ENCODE results near the gene CYP4F2.
"Not testable (repeated sequence)": the region's sequence is repeated elsewhere in the genome, so short reads cannot be mapped to it uniquely, and the experiment has no call there.

CYP4F2 gene

DNA sequence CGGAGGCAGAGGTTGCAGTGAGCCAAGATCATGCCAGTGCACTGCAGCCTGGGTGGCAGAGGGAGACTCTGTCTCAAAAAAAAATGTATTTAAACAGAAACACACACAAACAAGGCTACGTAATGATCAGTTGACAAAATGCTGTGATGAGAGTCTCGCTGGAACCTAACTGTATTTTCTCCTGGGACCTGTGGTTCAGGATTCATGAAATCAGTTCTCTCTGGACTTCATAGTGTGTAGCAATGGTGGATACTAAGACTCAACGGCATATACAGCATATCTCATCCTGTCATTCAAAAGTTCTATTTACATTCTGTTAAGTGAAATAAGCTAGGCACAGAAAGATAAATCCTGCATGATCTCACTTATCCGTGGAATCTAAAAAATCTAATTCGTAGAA, 37.4 kb downstream of the CYP4F2 start:
- Histone ChIP-seq H3K27ac (ENCODE audit: low read depth, low read length, severe bottlenecking) (no peak overlapping the region), H3K4me3 (ENCODE audit: extremely low read depth, insufficient read depth, low read length, poor library complexity, severe bottlenecking) (no peak overlapping the region), H3K4me1 (ENCODE audit: control insufficient read depth, insufficient read depth, low read length, poor library complexity, severe bottlenecking) (no peaks in the 10 kb centered on the region), H3K36me3 (ENCODE audit: control insufficient read depth, insufficient read depth, low read length) (no peaks in the 10 kb centered on the region), H3K9me3 (ENCODE audit: control insufficient read depth, low read length) (peaks cover 30% of the 10 kb centered on the region)
- 52% methylated on average over 3 of the region's 6 CpGs; no CpG with 5 or more reads in 1 of the 2 experiments for WGBS, 2 experiments (ENCODE audit: insufficient coverage in 2 of 2)

DNA sequence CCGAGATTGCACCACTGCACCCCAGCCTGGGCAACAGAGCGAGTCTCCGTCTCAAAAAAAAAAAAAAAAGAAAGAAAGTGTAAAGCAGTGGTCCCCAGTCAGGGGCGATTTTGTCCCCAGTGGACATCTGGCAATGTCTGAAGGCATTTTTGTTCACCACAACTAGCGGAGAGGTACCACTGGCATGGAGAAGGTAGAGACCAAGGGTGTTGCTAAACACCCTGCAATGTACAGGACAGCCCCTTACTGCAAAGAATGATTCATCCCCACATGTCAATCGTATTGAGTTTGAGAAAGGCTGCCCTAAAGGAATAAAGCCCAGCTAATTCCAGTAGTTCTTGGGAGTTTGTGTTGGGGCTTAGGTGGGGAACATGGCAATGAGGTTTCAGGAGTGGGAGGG, 38.7 kb downstream of the CYP4F2 start:
- no peak overlapping the region for H3K4me3 ChIP-seq (ENCODE audit: extremely low read depth, insufficient read depth, low read length, poor library complexity, severe bottlenecking)
- no peaks in the 10 kb centered on the region for H3K4me1 ChIP-seq (ENCODE audit: control insufficient read depth, insufficient read depth, low read length, poor library complexity, severe bottlenecking)
- no peak overlapping the region for H3K27ac ChIP-seq (ENCODE audit: low read depth, low read length, severe bottlenecking)
- peaks cover 28% of the 10 kb centered on the region for H3K9me3 ChIP-seq (ENCODE audit: control insufficient read depth, low read length)
- 68% methylated on average over 2 of the region's 6 CpGs; no CpG with 5 or more reads in 1 of the 2 experiments for WGBS, 2 experiments (ENCODE audit: insufficient coverage in 2 of 2)
- no peaks in the 10 kb centered on the region for H3K36me3 ChIP-seq (ENCODE audit: control insufficient read depth, insufficient read depth, low read length)

- Histone ChIP-seq H3K4me3 (ENCODE audit: extremely low read depth, insufficient read depth, low read length, poor library complexity, severe bottlenecking) (no peak overlapping the region), H3K9me3 (ENCODE audit: control insufficient read depth, low read length) (peaks cover 54% of the 10 kb centered on the region), H3K4me1 (ENCODE audit: control insufficient read depth, insufficient read depth, low read length, poor library complexity, severe bottlenecking) (no peaks in the 10 kb centered on the region), H3K36me3 (ENCODE audit: control insufficient read depth, insufficient read depth, low read length) (no peaks in the 10 kb centered on the region), H3K27ac (ENCODE audit: low read depth, low read length, severe bottlenecking) (no peak overlapping the region)
- WGBS, 2 experiments (ENCODE audit: insufficient coverage in 2 of 2), result 14% methylated on average over 1 of the region's 3 CpGs; no CpG with 5 or more reads in 1 of the 2 experiments
Measured at GRCh38 chr19:15850385-15850784, 47.5 kb downstream of the CYP4F2 start.

GRCh38 chr19:15846923-15847322, 51.0 kb downstream of the CYP4F2 start:
- Histone ChIP-seq H3K4me1 (ENCODE audit: control insufficient read depth, insufficient read depth, low read length, poor library complexity, severe bottlenecking) (no peaks in the 10 kb centered on the region), H3K36me3 (ENCODE audit: control insufficient read depth, insufficient read depth, low read length) (no peaks in the 10 kb centered on the region)
- 71 to 75% methylated on average over 3 to 6 of the region's 6 CpGs for WGBS, 2 experiments (ENCODE audit: insufficient coverage in 2 of 2)

DNA sequence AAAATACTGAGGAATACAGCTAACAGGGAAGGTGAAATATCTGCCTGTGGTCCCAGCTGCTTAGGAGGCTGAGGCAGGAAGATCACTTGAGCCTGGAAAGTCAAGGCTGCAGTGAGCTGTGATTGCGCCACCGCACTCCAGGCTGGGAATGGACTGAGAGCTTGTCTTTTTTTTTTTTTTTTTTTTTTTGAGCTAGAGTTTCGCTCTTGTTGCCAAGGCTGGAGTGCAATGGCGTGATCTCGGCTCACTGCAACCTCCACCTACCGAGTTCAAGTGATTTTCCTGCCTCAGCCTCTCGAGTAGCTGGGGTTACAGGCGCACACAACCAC, 54.0 kb downstream of the CYP4F2 start:
- H3K27ac ChIP-seq (ENCODE audit: low read depth, low read length, severe bottlenecking); H3K4me1 ChIP-seq (ENCODE audit: control insufficient read depth, insufficient read depth, low read length, poor library complexity, severe bottlenecking); H3K4me3 ChIP-seq (ENCODE audit: extremely low read depth, insufficient read depth, low read length, poor library complexity, severe bottlenecking); H3K36me3 ChIP-seq (ENCODE audit: control insufficient read depth, insufficient read depth, low read length): not testable (repeated sequence)
- H3K9me3 ChIP-seq (ENCODE audit: control insufficient read depth, low read length), result peaks cover 48% of the 10 kb centered on the region
- 37 to 68% methylated on average over 3 to 4 of the region's 8 CpGs for WGBS, 2 experiments (ENCODE audit: insufficient coverage in 2 of 2)

More at GRCh38 chr19:15846923-15847322, 51.0 kb downstream of the CYP4F2 start:
- Histone ChIP-seq H3K4me3 (ENCODE audit: extremely low read depth, insufficient read depth, low read length, poor library complexity, severe bottlenecking) (no peak overlapping the region), H3K27ac (ENCODE audit: low read depth, low read length, severe bottlenecking) (no peak overlapping the region), H3K9me3 (ENCODE audit: control insufficient read depth, low read length) (peaks cover 58% of the 10 kb centered on the region)

DNA sequence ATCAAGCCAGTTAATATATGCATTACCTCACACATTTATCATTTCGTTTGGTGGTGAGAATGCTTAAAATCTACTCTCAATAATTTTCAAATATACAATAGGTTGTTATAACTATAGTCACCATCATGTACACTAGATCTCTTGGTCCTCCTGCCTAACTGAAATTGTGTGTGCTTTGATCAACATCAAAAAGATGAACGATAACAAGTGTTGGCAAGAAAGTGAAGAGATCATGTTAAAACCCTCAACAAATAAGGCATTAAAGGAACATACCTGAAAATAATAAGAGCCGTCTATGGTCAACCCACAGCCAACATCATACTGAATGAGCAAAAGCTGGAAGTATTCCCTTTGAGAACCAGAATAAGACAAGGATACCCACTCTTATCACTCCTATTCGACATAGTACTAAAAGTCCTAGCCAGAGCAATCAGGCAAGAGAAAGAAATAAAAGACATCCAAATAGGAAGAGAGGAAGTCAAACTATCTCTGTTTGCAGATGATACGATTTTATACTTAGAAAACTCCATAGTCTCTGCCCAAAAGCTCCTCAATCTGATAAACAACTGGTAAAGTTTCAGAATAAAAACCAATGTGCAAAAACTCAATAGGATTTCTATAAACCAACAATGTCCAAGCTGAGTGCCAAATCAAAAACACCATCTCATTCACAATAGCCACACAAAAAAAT, 54.5 kb downstream of the CYP4F2 start:
- no peaks in the 10 kb centered on the region for H3K4me1 ChIP-seq (ENCODE audit: control insufficient read depth, insufficient read depth, low read length, poor library complexity, severe bottlenecking)
- H3K9me3 ChIP-seq (ENCODE audit: control insufficient read depth, low read length), result peaks cover 51% of the 10 kb centered on the region
- H3K4me3 ChIP-seq (ENCODE audit: extremely low read depth, insufficient read depth, low read length, poor library complexity, severe bottlenecking), result no peak overlapping the region
- 78% methylated on average over 2 of the region's 5 CpGs; no CpG with 5 or more reads in 1 of the 2 experiments for WGBS, 2 experiments (ENCODE audit: insufficient coverage in 2 of 2)
- no peaks in the 10 kb centered on the region for H3K36me3 ChIP-seq (ENCODE audit: control insufficient read depth, insufficient read depth, low read length)
- no peak overlapping the region for H3K27ac ChIP-seq (ENCODE audit: low read depth, low read length, severe bottlenecking)

GRCh38 chr19:15841875-15842569, 55.9 kb downstream of the CYP4F2 start:
- H3K9me3 ChIP-seq (ENCODE audit: control insufficient read depth, low read length), result peaks cover 53% of the 10 kb centered on the region
- no peak overlapping the region for H3K27ac ChIP-seq (ENCODE audit: low read depth, low read length, severe bottlenecking)
- H3K36me3 ChIP-seq (ENCODE audit: control insufficient read depth, insufficient read depth, low read length), result no peaks in the 10 kb centered on the region
- H3K4me1 ChIP-seq (ENCODE audit: control insufficient read depth, insufficient read depth, low read length, poor library complexity, severe bottlenecking), result no peaks in the 10 kb centered on the region
- no peak overlapping the region for H3K4me3 ChIP-seq (ENCODE audit: extremely low read depth, insufficient read depth, low read length, poor library complexity, severe bottlenecking)
- 60 to 70% methylated on average over 9 of the region's 11 CpGs for WGBS, 2 experiments (ENCODE audit: insufficient coverage in 2 of 2)

DNA sequence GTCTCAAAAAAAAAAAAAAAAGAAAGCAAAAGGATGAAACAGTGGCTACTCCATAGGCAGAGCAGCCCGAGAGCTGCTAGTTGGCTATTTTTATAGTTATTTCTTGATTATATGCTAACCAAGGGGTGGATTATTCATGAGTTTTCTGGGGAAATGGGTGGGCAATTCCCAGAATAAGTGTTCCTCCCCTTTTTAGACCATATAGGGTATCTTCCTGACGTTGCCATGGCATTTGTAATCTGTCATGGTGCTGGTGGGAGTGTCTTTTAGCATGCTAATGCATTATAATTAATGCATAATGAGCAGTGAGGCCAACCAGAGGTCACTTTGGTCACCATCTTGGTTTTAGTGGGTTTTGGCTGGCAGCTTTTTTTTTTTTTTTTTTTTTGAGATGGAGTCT, 57.0 kb downstream of the CYP4F2 start:
- Histone ChIP-seq H3K9me3 (ENCODE audit: control insufficient read depth, low read length) (peaks cover 65% of the 10 kb centered on the region), H3K36me3 (ENCODE audit: control insufficient read depth, insufficient read depth, low read length) (no peaks in the 10 kb centered on the region), H3K27ac (ENCODE audit: low read depth, low read length, severe bottlenecking) (no peak overlapping the region), H3K4me1 (ENCODE audit: control insufficient read depth, insufficient read depth, low read length, poor library complexity, severe bottlenecking) (no peaks in the 10 kb centered on the region), H3K4me3 (ENCODE audit: extremely low read depth, insufficient read depth, low read length, poor library complexity, severe bottlenecking) (no peak overlapping the region)
- no CpG with 5 or more reads among the region's 2 CpGs for WGBS, 2 experiments (ENCODE audit: insufficient coverage in 2 of 2)

DNA sequence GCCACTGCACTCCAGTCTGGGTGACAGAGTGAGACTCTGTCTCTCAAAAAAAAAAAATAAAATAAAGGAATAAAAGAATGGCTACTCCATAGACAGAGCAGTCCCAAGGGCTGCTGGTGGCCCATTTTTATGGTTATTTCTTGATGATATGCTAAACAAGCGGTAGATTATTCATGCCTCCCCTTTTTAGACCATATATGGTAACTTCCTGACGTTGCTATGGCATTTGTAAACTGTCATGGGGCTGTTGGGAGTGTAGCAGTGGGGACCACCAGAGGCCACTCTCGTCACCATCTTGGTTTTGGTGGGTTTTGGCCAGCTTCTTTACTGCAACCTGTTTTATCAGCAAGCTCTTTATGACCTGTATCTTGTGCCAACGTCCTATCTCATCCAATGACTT, 58.0 kb downstream of the CYP4F2 start:
- H3K9me3 ChIP-seq (ENCODE audit: control insufficient read depth, low read length), result peaks cover 67% of the 10 kb centered on the region
- not testable (repeated sequence) for H3K27ac ChIP-seq (ENCODE audit: low read depth, low read length, severe bottlenecking); H3K4me1 ChIP-seq (ENCODE audit: control insufficient read depth, insufficient read depth, low read length, poor library complexity, severe bottlenecking); H3K4me3 ChIP-seq (ENCODE audit: extremely low read depth, insufficient read depth, low read length, poor library complexity, severe bottlenecking); H3K36me3 ChIP-seq (ENCODE audit: control insufficient read depth, insufficient read depth, low read length)
- WGBS, 2 experiments (ENCODE audit: insufficient coverage in 2 of 2), result 37 to 41% methylated on average over 2 of the region's 4 CpGs

DNA sequence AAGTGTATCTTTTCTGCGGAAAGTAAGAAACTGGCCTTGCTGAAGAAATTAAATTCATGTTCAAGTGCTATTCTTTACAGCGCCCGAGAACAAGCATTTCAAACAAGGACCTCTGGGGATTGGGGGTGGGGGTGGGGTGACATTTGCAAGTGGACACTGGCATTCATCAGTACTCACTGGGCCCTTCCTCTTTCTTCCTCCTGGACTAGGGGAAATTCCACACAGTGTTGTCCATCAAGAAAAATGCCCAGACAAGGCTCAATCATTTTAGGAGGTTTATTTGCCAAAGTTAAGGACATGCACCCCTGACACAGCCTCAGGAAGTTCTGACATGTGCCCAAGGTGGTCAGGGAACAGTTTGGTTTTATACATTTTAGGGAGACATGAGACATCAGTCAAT, 59.5 kb downstream of the CYP4F2 start:
- no peaks in the 10 kb centered on the region for H3K36me3 ChIP-seq (ENCODE audit: control insufficient read depth, insufficient read depth, low read length)
- H3K4me1 ChIP-seq (ENCODE audit: control insufficient read depth, insufficient read depth, low read length, poor library complexity, severe bottlenecking), result no peaks in the 10 kb centered on the region
- peaks cover 70% of the 10 kb centered on the region for H3K9me3 ChIP-seq (ENCODE audit: control insufficient read depth, low read length)
- H3K27ac ChIP-seq (ENCODE audit: low read depth, low read length, severe bottlenecking), result no peak overlapping the region
- no peak overlapping the region for H3K4me3 ChIP-seq (ENCODE audit: extremely low read depth, insufficient read depth, low read length, poor library complexity, severe bottlenecking)
- WGBS, 2 experiments (ENCODE audit: insufficient coverage in 2 of 2), result 77 to 80% methylated on average over 1 to 3 of the region's 3 CpGs

- Histone ChIP-seq H3K36me3 (ENCODE audit: control insufficient read depth, insufficient read depth, low read length) (no peaks in the 10 kb centered on the region), H3K4me3 (ENCODE audit: extremely low read depth, insufficient read depth, low read length, poor library complexity, severe bottlenecking) (no peak overlapping the region), H3K9me3 (ENCODE audit: control insufficient read depth, low read length) (peaks cover 65% of the 10 kb centered on the region), H3K4me1 (ENCODE audit: control insufficient read depth, insufficient read depth, low read length, poor library complexity, severe bottlenecking) (no peaks in the 10 kb centered on the region), H3K27ac (ENCODE audit: low read depth, low read length, severe bottlenecking) (no peak overlapping the region)
- WGBS, 2 experiments (ENCODE audit: insufficient coverage in 2 of 2), result 78 to 84% methylated on average over 5 to 6 of the region's 9 CpGs
Measured at GRCh38 chr19:15837221-15837731, 60.6 kb downstream of the CYP4F2 start.
